Activated gamma-delta T cell treated with anti-CD3 and anti-CD28 coated beads, Interleukin-2, amount 50 U/mL, for 16 hours (primary cell): ENCODE results near the gene SHOX.
"Not testable (repeated sequence)": the region's sequence is repeated elsewhere in the genome, so short reads cannot be mapped to it uniquely, and the experiment has no call there.

Experiments
- DNase-seq: peaks from one replicate; pipeline ENCODE4 v3.0.0-alpha.2; 2020; ENCODE audit warnings: low read depth

Gene SHOX

DNA sequence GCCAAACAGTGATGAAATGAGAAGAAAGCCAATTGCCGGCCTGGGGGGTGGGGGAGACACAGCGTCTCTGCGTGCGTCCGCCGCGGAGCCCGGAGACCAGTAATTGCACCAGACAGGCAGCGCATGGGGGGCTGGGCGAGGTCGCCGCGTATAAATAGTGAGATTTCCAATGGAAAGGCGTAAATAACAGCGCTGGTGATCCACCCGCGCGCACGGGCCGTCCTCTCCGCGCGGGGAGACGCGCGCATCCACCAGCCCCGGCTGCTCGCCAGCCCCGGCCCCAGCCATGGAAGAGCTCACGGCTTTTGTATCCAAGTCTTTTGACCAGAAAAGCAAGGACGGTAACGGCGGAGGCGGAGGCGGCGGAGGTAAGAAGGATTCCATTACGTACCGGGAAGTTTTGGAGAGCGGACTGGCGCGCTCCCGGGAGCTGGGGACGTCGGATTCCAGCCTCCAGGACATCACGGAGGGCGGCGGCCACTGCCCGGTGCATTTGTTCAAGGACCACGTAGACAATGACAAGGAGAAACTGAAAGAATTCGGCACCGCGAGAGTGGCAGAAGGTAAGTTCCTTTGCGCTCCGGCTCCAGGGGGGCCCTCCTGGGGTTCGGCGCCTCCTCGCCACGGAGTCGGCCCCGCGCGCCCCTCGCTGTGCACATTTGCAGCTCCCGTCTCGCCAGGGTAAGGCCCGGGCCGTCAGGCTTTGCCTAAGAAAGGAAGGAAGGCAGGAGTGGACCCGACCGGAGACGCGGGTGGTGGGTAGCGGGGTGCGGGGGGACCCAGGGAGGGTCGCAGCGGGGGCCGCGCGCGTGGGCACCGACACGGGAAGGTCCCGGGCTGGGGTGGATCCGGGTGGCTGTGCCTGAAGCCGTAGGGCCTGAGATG lies at the start of gene SHOX:
Gene SHOX, plus strand, starts transcription at position 180 of the 885 bp plus-strand sequence. Its CDS starts 107 bp downstream, at position 287.
- no peak for DNase-seq

DNA sequence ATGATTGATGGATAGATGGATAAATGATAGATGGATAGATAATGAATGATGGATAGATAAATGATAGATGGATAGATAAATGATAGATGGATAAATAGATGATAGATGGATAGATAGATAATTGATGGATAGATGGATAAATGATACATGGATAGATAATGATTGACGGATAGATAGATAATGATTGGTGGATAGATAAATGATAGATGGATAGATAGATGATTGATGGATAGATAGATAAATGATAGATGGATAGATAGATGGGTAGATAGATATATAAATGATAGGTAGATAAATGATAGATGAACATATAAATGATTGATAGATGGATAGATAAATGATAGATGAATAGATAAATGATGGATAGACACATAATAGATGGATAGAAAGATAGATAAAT lies 49.5 kb upstream of the SHOX start:
- DNase-seq: no peak

DNA sequence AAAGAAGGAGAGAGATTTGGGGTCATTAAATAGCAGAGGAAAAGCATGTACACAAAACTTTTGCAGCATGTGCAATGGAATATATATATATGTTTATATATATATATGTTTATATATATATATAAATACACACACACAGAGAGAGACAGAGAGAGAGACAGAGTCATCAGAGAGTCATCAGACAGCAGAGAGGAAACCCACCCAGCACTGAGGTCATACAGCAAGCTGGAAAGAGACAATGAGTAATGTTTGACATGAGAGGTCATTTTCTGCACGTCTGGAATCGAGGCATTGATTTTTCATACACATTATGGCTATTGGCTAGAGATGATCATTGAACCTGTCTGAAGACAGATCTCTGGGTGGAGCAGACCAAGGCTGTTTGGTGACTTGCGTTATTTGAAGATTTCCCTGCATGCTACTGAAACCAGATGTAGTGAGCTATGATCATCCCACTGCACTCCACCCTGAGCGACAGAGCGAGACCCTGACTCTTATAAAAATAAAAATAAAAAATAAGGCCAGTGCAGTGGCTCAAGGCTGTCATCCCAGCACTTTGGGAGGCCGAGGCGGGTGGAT lies 48.8 kb upstream of the SHOX start:
- no peak for DNase-seq

DNA sequence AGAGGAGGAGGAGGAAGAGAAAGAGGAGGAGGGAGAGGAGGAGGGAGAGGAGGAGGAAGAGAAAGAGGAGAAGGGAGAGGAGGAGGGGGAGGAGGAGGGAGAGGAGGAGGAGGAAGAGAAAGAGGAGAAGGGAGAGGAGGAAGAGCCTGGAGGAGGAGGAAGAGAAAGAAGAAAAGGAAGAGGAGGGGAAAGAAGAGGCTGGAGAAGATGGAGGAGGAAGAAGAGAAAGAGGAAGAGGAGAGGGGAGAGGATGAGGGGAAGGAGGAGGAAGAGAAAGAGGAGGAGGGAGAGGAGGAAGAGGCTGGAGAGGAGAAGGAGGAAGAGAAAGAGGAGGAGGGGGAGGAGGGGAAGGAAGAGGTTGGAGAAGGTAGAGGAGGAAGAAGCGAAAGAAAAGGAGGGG lies 46.0 kb upstream of the SHOX start:
- no peak for DNase-seq

GRCh38 chrX:585115-585808 lies 45.3 kb upstream of the SHOX start:
- DNase-seq: no peak

GRCh38 chrX:586351-586750 lies 44.2 kb upstream of the SHOX start:
- no peak for DNase-seq

GRCh38 chrX:589261-589660 lies 41.3 kb upstream of the SHOX start:
- DNase-seq: not testable (repeated sequence)

DNA sequence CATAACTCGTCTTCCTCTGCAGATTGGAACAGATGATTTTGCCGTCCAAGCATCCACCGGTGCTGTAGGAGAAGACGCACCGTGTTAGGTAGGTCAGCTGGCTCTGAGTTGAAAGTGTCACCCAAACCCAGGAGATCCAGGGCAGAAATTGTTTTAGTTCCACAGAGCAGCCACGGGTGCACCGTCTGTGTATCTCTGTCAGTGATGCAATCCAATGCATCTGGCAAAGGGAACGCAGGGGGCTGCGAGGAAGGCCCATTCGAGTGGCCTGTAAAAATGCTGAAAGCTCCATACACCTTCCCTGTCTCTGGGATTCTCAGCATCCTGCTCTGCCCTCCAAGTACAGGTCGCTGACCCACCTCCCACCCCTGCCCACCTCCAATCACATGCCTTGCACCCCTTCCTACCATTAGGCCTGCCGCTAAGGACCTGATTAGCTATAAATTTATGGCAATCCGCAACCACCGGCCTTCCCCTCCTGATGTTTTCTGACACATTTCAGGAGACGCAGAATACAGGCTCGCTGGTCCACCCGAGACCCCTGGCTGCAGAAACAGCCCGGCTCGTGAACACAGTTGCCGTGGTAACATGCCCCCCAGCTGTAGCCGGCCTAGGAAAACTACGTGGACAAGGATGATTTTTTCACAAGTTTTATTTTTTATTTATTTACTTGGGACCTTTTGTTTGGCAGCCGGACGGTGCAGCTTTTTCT lies 39.7 kb upstream of the SHOX start:
- DNase-seq: no peak

DNA sequence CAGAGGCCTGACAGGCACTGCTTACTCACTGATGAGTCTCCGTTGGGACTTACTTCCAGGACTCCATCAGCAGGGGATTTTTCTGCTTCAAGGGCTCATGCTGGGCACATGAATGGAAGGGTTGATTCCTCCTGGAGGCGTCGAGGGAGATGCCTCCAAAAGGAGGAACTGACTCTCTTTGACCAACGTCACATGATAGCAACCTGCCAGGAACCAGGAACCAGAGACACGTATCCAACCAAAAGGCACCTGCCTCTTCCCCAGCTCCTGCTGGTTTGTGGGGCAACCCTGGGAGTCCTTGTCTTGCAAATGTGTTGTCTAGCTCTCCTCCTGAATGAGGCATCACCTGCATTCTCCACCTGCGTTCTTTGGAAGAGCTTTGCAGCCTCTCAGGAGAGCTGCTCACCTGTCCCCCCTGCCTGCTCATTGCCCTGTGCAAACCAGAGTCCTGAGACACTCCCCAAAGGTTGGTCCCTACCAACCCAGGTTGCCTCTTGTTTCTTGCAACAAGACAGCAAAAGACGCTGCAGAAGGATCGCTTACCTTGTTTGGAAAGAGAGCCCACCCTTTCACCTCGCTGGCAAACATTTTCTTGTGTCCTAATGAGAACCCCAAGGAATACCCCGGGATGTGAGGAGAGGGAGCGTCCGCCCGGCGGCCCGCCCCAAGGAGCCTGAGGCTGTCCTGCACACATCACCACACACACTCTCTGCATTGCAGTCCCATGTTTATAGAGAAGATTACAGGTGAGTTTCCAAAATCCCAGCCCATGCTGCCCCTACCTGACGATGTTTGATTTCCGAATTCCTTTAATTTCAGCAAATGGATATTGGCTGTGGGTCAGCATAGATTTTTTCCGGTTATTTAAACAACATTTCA lies 30.5 kb upstream of the SHOX start:
- no peak for DNase-seq

DNA sequence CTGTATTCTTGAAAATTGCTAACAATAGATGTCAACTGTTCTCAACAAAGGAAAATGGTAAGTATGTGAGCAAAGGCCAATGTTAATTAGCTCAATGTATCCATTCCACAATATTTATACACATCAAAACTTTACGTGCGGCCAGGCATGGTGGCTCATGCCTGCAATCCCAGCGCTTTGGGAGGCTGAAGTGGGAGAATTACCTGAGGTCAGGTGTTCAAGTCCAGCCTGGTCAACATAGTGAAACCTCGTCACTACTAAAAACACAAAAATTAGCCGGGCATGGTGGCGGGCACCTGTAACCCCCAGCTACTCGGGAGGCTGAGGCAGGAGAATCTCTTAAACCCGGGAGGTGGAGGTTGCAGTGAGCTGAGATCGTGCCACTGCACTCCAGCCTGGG lies 27.6 kb upstream of the SHOX start:
- DNase-seq: not testable (repeated sequence)

DNA sequence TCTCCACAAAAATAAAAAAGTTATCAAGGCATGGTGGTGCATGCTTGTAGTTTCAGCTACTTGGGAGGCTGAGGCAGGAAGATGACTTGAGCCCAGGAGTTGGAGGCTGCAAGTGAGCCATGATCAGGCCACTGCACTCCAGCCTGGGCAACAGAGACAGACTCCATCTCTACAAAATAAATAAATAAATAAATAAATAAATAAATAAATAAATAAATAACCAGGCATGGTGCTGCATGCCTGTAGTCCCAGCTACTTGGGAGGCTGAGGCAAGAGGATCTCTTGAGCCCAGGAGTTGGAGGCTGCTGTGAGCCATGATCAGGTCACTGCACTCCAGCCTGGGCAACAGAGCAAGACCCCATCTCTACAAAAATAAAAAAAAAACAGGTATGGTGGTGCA lies 26.0 kb upstream of the SHOX start:
- not testable (repeated sequence) for DNase-seq

DNA sequence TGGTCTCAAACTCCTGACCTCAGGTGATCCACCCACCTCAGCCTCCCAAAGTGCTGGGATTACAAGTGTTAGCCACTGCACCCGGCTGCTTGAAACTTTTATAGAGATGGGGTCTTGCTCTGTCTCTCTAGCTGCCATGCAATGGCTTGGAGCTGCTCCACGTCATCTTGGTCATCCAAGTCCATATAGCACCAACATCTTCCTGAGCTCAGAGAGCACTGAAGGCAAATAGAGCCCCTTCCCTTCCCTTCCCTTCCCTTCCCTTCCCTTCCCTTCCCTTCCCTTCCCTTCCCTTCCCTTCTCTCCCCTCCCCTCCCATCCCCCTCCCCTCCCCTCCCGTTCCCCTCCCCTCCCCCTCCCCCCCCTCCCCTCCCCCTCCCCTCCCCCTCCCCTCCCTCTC lies 22.5 kb upstream of the SHOX start:
- not testable (repeated sequence) for DNase-seq

- no peak for DNase-seq
These were observed 16.5 kb upstream of the SHOX start for GRCh38 chrX:614136-614535.

GRCh38 chrX:617401-617800 lies 13.2 kb upstream of the SHOX start:
- DNase-seq: no peak

GRCh38 chrX:617891-618290 lies 12.7 kb upstream of the SHOX start:
- DNase-seq: no peak

GRCh38 chrX:618304-618703 lies 12.3 kb upstream of the SHOX start:
- not testable (repeated sequence) for DNase-seq

DNA sequence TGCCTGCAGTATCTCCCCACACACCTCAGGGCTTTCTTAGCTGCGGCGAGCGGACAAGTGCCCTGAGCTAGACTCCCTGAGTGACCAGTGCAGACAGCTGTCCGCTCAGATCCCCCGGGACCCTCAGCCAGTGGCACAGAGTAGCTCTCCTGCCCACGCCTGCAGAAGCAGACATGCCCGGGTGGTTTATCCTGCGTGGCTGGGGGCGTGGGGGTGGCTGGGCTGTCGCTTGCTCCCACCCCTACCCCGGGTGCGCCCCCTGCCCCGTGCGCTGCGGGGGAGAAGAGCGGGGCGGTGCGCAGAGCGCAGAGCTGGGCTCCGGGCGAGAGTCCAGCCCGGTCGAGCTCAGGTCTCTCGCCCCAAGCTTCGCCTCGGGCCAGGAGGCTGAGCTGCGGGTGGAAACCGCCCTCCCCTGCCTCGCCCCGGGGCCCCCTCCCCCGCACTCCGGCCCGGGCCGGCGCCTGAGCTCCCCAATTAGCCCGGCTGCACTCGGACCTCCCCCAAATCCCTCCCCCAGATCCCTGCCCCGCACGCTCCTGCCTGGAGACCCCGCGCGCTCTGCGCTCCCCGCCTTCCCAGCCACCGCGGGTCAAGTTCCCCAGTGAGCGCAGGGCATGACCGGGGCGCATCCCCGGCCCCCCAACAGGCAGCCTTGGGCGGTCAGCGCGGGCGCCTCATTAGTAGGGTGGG lies 11.7 kb upstream of the SHOX start:
- no peak for DNase-seq

GRCh38 chrX:619451-619811 lies 11.2 kb upstream of the SHOX start:
- no peak for DNase-seq

GRCh38 chrX:619812-620531 lies 10.6 kb upstream of the SHOX start:
- DNase-seq: no peak
